Adrenal gland (tissue), 12 donors: ENCODE data around the gene SIAH3. TPM values are rescaled to one million over a fixed set of nuclear protein-coding genes. Genes with fewer than 3 reads are reported as not detected.
"Not testable (repeated sequence)": the region's sequence is repeated elsewhere in the genome, so short reads cannot be mapped to it uniquely, and the experiment has no call there.

ENCODE experiments used
- DNase-seq, 7 donors: peaks; one replicate each; pipeline ENCODE4 v3.0.0-alpha.2; 2019 to 2020
- H3K27ac ChIP-seq, 5 donors: fragments of 200-600 bp; sonication (generic) in 4 of 5; 1 replicate in 3 of 5; 2 replicates in 2 of 5; pipeline versions ENCODE4 v1.5.1 to v1.8.0; 2016 to 2020; ENCODE audit warnings: mild to moderate bottlenecking in 1 of 5
- H3K27me3 ChIP-seq: fragments of 200-600 bp; 2 replicates; pipeline ENCODE4 v1.8.0; 2021
- H3K36me3 ChIP-seq, 2 donors: fragments of 200-600 bp; replicated peaks in 1 of 2; 1 replicate in 1 of 2; 2 replicates in 1 of 2; pipeline versions ENCODE4 v1.5.1 to v1.8.0; 2018 to 2022
- H3K4me1 ChIP-seq, 2 donors: fragments of 200-600 bp; replicated peaks in 1 of 2; 1 replicate in 1 of 2; 2 replicates in 1 of 2; pipeline versions ENCODE4 v1.5.1 to v1.8.0; 2018 to 2021
- H3K4me3 ChIP-seq, 4 donors: fragments of 200-600 bp; sonication (generic) in 3 of 4; one replicate each; pipeline ENCODE4 v1.5.1; 2016 to 2018
- H3K9me3 ChIP-seq, 3 donors: fragments of 200-600 bp; sonication (generic) in 1 of 3; replicated peaks in 1 of 3; 1 replicate in 2 of 3; 2 replicates in 1 of 3; pipeline versions ENCODE4 v1.5.1 to v1.8.0; 2016 to 2021
- POLR2A ChIP-seq, 2 donors: fragments of 450-650 bp; IDR thresholded peaks; one replicate each; pipeline ENCODE4 v1.6.1; 2017; ENCODE audit warnings: antibody characterized with exemption in 2 of 2, mild to moderate bottlenecking in 2 of 2, moderate library complexity in 1 of 2
- WGBS, 4 donors: extraction: QIAGEN DNeasy Blood & Tissue Kit in 2 of 4; methylation state at CpG; one replicate each; pipeline versions ENCODE4 v1.1.5 to v1.1.7; 2013 to 2017; 5-methylcytosine and 5-hydroxymethylcytosine counted together
- intact Hi-C, 2 donors: fragments of 100-400 bp; cut with DNase I; formaldehyde crosslinking; loops; one replicate each; pipeline versions ENCODE4 v1.14.1 to v1.15.0; 2022 to 2023
- polyA plus RNA-seq, 3 donors: library from polyadenylated mRNA; stranded (reverse); fragments of 200-250 nt in 2 of 3; fragments of 350-450 nt in 1 of 3; fragmentation: Illumina TruSeq in 1 of 3; extraction: RNeasy Lipid Tissue Mini Kit (QIAGEN cat#74804) in 1 of 3; gene quantifications; one replicate each; pipeline ENCODE4 v1.2.3, GENCODE V29; 2013 to 2014
- total RNA-seq, 9 donors: library from RNA; depleted of rRNA in 4 of 9; stranded (reverse); fragments of >200 nt in 4 of 9; fragments of 120-200 nt in 1 of 9; fragmentation: NEBNext Ultra II Directional in 1 of 9; extraction: Animal tissue kit (Norgen Biotek cat#: 25700) in 1 of 9; gene quantifications; one replicate each; pipeline versions ENCODE4 v1.1.0 to v1.2.4, GENCODE V29; 2013 to 2023
- TF ChIP-seq, protein P1 (sequence below), 6 experiments: fragments of 450-650 bp in 4 of 6; fragments of 200-600 bp in 2 of 6; sonication (generic) in 1 of 6; IDR thresholded peaks; 1 replicate in 5 of 6; 2 replicates in 1 of 6; pipeline versions ENCODE4 v1.5.1 to v1.8.0; 2016 to 2021; ENCODE audit warnings: antibody characterized with exemption in 6 of 6, mild to moderate bottlenecking in 2 of 6, moderate library complexity in 1 of 6
- donor health status: healthy with polysubstance abuse.
- donor health status: Bipolar disorder and iron deficiency.
- donor health status: DM: yes; HTN: yes; CAD: no.
- donor health status: DM: no; HTN: no; CAD: no.
- donor health status: DM: no; HTN: no; CAD: no.
- donor health status: DM: yes; HTN: yes; CAD: no.

Gene SIAH3
- total and polyA plus RNA-seq, 12 donors, result 0.03 to 0.64 (median 0.24) TPM

DNA sequence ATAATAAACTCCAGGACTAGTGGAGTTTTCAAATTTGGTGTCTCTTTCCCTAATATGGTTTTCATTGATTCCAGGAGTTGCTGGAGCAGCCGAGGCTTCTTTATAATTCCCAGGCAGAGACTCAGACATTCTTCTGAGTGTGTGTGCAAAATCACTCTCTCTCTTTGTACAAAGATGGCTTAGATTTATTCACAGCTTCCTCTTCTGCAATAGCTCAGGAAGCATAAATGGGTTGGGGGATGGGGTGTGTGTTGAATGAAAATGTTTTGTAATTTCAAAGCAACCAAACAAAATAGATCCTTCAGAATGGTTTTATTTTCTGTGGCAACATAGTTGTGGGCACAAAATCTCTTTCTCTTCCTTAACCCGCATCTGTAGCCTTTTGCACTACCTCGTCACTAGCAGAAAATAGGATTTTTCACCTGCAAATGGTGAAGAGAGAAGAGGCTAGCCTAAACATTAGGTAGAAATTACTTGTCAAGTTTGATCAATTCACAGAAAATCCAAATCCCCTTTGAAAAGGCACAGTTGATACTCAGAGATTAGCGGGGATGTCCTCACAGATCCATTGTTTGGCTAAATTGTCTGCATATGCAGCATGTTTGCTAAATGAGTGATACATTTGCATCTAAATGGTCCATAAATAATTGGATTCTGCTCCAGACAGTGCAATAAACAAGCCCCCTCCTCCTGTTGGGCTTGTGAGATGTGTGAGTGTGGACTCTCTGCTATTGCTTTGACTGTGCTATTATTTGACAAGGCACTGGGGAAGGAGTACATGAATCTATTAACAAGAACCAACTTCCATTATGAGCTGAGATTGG, 82.7 kb downstream of the SIAH3 start:
- Histone ChIP-seq H3K36me3 (no peaks in the 10 kb centered on the region), H3K4me3 (no peak overlapping the region), H3K4me1 (no peaks in the 10 kb centered on the region), H3K27me3 (no peaks in the 10 kb centered on the region), H3K9me3 (no peaks in the 10 kb centered on the region), H3K27ac (no peak overlapping the region)
- DNase-seq, result no peak
- TF ChIP-seq, protein P1, sequence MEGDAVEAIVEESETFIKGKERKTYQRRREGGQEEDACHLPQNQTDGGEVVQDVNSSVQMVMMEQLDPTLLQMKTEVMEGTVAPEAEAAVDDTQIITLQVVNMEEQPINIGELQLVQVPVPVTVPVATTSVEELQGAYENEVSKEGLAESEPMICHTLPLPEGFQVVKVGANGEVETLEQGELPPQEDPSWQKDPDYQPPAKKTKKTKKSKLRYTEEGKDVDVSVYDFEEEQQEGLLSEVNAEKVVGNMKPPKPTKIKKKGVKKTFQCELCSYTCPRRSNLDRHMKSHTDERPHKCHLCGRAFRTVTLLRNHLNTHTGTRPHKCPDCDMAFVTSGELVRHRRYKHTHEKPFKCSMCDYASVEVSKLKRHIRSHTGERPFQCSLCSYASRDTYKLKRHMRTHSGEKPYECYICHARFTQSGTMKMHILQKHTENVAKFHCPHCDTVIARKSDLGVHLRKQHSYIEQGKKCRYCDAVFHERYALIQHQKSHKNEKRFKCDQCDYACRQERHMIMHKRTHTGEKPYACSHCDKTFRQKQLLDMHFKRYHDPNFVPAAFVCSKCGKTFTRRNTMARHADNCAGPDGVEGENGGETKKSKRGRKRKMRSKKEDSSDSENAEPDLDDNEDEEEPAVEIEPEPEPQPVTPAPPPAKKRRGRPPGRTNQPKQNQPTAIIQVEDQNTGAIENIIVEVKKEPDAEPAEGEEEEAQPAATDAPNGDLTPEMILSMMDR (IDR thresholded peaks at IDR 0.05), result no peak
- TF ChIP-seq POLR2A (IDR thresholded peaks at IDR 0.05), result no peak
- intact Hi-C loops, result no loop called here
- 56 to 70% (median 67%) methylated on average over 4 of the region's 4 CpGs for WGBS, 4 donors

DNA sequence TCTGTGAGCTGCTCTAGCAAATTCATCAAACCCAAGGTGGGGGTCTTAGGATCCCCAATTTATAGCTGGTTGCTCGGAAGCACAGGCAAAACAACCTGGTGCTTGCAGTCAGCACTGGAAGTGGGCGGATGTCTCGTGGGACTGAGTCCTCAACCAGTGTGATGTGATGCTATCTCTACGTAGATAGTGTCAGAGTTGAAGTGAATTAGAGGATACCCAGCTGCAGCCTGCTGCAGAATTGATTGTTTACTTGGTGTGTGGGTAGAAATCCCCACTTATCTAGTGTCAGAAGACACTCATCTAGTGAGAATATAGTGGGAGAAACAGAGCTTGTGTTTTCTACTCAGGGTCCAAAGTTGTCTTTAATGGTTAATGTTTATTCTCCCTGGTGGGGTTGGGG, 86.1 kb downstream of the SIAH3 start:
- Histone ChIP-seq H3K4me1 (no peaks in the 10 kb centered on the region), H3K27ac (no peak overlapping the region), H3K9me3 (no peaks in the 10 kb centered on the region), H3K36me3 (no peaks in the 10 kb centered on the region), H3K27me3 (no peaks in the 10 kb centered on the region), H3K4me3 (no peak overlapping the region)
- DNase-seq, result no peak
- intact Hi-C loops, result no loop called here
- 59 to 85% (median 74%) methylated on average over 4 of the region's 4 CpGs for WGBS, 4 donors
- TF ChIP-seq, protein P1 (IDR thresholded peaks at IDR 0.05), result no peak
- no peak for TF ChIP-seq POLR2A (IDR thresholded peaks at IDR 0.05)

DNA sequence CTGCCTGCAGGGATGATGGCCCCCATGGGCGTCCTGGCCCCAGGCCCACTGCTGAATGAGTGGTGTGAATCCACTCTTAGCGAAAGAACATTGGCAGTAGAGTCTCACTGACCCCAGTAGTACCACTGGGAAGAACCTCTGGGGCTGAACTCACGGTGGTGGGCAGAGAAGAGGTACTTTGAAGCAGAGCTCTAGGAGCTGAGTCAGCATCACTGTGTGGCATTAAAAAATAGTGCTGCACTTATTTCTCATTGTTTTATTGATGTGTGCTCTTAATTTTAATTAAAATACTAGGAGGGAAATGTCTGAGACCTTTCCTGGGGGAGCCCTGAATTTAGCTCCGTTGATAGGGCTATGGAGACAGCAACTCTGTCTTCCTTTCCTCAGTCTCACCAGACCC, 88.1 kb downstream of the SIAH3 start:
- WGBS, 4 donors, result 67 to 79% (median 72%) methylated on average over 4 of the region's 4 CpGs
- intact Hi-C loops, result no loop called here

DNA sequence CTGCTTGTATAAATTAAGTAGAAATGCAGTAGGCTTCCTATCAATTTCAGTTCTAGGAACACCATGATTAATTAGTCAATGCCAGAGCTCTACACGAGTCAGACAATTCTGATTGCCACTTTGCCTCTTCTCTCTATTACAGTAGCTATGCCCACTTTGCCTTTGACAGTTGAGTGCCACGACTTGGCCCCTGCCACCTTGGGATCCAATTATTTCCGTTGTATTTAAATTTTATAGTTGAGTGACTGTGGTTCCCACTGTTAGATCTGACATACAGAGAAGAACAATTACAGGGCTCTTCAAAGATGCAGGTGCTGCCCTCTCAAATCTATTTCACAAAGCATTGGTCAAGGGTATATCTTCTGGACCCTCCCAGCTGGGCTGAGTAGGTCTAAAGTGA, 94.0 kb downstream of the SIAH3 start:
- H3K36me3 ChIP-seq, DNase-seq, H3K4me3 ChIP-seq, intact Hi-C loops, H3K9me3 ChIP-seq, H3K27me3 ChIP-seq, H3K27ac ChIP-seq, H3K4me1 ChIP-seq: not testable (repeated sequence)
- WGBS, 4 donors, result 65 to 73% (median 70%) methylated on average over 3 of the region's 3 CpGs

More for the DNA sequence above, 88.1 kb downstream of the SIAH3 start:
- no peak for TF ChIP-seq POLR2A (IDR thresholded peaks at IDR 0.05)
- TF ChIP-seq, protein P1 (IDR thresholded peaks at IDR 0.05), result no peak
- no peaks in the 10 kb centered on the region for H3K9me3 ChIP-seq
- no peak overlapping the region for H3K4me3 ChIP-seq
- H3K27ac ChIP-seq, result no peak overlapping the region
- H3K27me3 ChIP-seq, result no peaks in the 10 kb centered on the region
- no peak for DNase-seq
- H3K4me1 ChIP-seq, result no peaks in the 10 kb centered on the region
- H3K36me3 ChIP-seq, result no peaks in the 10 kb centered on the region

DNA sequence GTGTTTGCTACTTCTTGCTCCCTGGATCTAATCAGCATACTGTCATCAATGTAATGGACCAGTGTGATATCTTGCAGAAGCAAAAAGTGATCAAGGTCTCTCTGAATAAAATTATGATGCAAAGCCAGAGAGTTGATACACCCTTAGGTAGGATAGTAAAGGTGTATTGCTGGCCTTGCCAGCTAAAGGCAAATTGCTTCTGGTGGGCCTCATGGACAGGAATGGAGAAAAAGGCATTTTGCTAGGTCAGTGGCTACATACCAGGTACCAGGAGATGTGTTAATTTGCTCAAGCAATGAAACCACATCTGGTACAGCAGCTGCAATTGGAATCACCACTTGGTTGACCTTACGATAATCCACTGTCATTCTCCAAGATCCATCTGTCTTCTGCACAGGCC, 95.1 kb downstream of the SIAH3 start:
- H3K27me3 ChIP-seq, H3K9me3 ChIP-seq, intact Hi-C loops, H3K27ac ChIP-seq, H3K36me3 ChIP-seq, H3K4me1 ChIP-seq, DNase-seq, H3K4me3 ChIP-seq: not testable (repeated sequence)
- WGBS, 4 donors, result 60 to 89% (median 85%) methylated on average over 1 of the region's 1 CpG
